GM06990 (cell line): ENCODE data around the gene CAMK1D.

Experiments used
- DNase-seq: peaks from one replicate; pipeline ENCODE4 v3.0.0-alpha.2; 2011; ENCODE audit not compliant: insufficient read length; ENCODE audit errors: extremely low read depth
- H3K27me3 ChIP-seq: replicated peaks from 2 replicates; pipeline ENCODE4 v1.6.0; 2011; ENCODE audit warnings: low read length; ENCODE audit not compliant: control insufficient read depth, insufficient read depth
- H3K36me3 ChIP-seq: 2 replicates; pipeline ENCODE4 v1.5.1; 2011; ENCODE audit warnings: low read length; ENCODE audit not compliant: control insufficient read depth, insufficient read depth
- H3K4me3 ChIP-seq: replicated peaks from 2 replicates; pipeline ENCODE4 v1.5.1; 2011; ENCODE audit warnings: low read depth, mild to moderate bottlenecking, control low read depth, low read length
- CTCF ChIP-seq: IDR thresholded peaks from 2 replicates; pipeline ENCODE4 v1.5.1; 2011; ENCODE audit warnings: low read length, control low read depth, mild to moderate bottlenecking, inconsistent platforms; ENCODE audit not compliant: insufficient read depth, poor library complexity, severe bottlenecking

The CAMK1D gene

GRCh38 chr10:12510984-12511383 lies 161.6 kb downstream of the CAMK1D start:
- H3K27me3 ChIP-seq, result no peaks in the 10 kb centered on the region
- TF ChIP-seq CTCF, result no peak

GRCh38 chr10:12511651-12512050 lies 162.3 kb downstream of the CAMK1D start:
- TF ChIP-seq CTCF, result no peak
- Histone ChIP-seq H3K36me3 (no peaks in the 10 kb centered on the region), H3K4me3 (no peak overlapping the region), H3K27me3 (no peaks in the 10 kb centered on the region)
- DNase-seq, result no peak

More at GRCh38 chr10:12510984-12511383, 161.6 kb downstream of the CAMK1D start:
- Histone ChIP-seq H3K4me3 (no peak overlapping the region), H3K36me3 (no peaks in the 10 kb centered on the region)
- DNase-seq, result no peak

GRCh38 chr10:12512332-12513002 lies 163.1 kb downstream of the CAMK1D start:
- Histone ChIP-seq H3K4me3 (no peak overlapping the region), H3K27me3 (no peaks in the 10 kb centered on the region), H3K36me3 (no peaks in the 10 kb centered on the region)
- no peak for TF ChIP-seq CTCF
- no peak for DNase-seq

GRCh38 chr10:12513003-12513365 lies 163.6 kb downstream of the CAMK1D start:
- Histone ChIP-seq H3K4me3 (no peak overlapping the region), H3K27me3 (no peaks in the 10 kb centered on the region), H3K36me3 (no peaks in the 10 kb centered on the region)
- DNase-seq, result no peak
- TF ChIP-seq CTCF, result no peak

GRCh38 chr10:12513775-12514673 lies 164.7 kb downstream of the CAMK1D start:
- H3K36me3 ChIP-seq, result no peaks in the 10 kb centered on the region
- DNase-seq, result no peak
- H3K4me3 ChIP-seq, result no peak overlapping the region
- no peaks in the 10 kb centered on the region for H3K27me3 ChIP-seq
- TF ChIP-seq CTCF, result no peak
